Adrenal gland (tissue), 12 donors: ENCODE results near the gene STX18. TPM values are rescaled to one million over a fixed set of nuclear protein-coding genes. Genes with fewer than 3 reads are reported as not detected.

Source experiments
- DNase-seq, 7 donors: peaks; one replicate each; pipeline ENCODE4 v3.0.0-alpha.2; 2019 to 2020
- H3K27ac ChIP-seq, 5 donors: fragments of 200-600 bp; sonication (generic) in 4 of 5; 1 replicate in 3 of 5; 2 replicates in 2 of 5; pipeline versions ENCODE4 v1.5.1 to v1.8.0; 2016 to 2020; ENCODE audit warnings: mild to moderate bottlenecking in 1 of 5
- H3K27me3 ChIP-seq: fragments of 200-600 bp; 2 replicates; pipeline ENCODE4 v1.8.0; 2021
- H3K36me3 ChIP-seq, 2 donors: fragments of 200-600 bp; replicated peaks in 1 of 2; 1 replicate in 1 of 2; 2 replicates in 1 of 2; pipeline versions ENCODE4 v1.5.1 to v1.8.0; 2018 to 2022
- H3K4me1 ChIP-seq, 2 donors: fragments of 200-600 bp; replicated peaks in 1 of 2; 1 replicate in 1 of 2; 2 replicates in 1 of 2; pipeline versions ENCODE4 v1.5.1 to v1.8.0; 2018 to 2021
- H3K4me3 ChIP-seq, 4 donors: fragments of 200-600 bp; sonication (generic) in 3 of 4; one replicate each; pipeline ENCODE4 v1.5.1; 2016 to 2018
- H3K9me3 ChIP-seq, 3 donors: fragments of 200-600 bp; sonication (generic) in 1 of 3; replicated peaks in 1 of 3; 1 replicate in 2 of 3; 2 replicates in 1 of 3; pipeline versions ENCODE4 v1.5.1 to v1.8.0; 2016 to 2021
- CTCF ChIP-seq, 6 experiments: fragments of 450-650 bp in 4 of 6; fragments of 200-600 bp in 2 of 6; sonication (generic) in 1 of 6; IDR thresholded peaks; 1 replicate in 5 of 6; 2 replicates in 1 of 6; pipeline versions ENCODE4 v1.5.1 to v1.8.0; 2016 to 2021; ENCODE audit warnings: antibody characterized with exemption in 6 of 6, mild to moderate bottlenecking in 2 of 6, moderate library complexity in 1 of 6
- POLR2A ChIP-seq, 2 donors: fragments of 450-650 bp; IDR thresholded peaks; one replicate each; pipeline ENCODE4 v1.6.1; 2017; ENCODE audit warnings: antibody characterized with exemption in 2 of 2, mild to moderate bottlenecking in 2 of 2, moderate library complexity in 1 of 2
- WGBS, 4 donors: extraction: QIAGEN DNeasy Blood & Tissue Kit in 2 of 4; methylation state at CpG; one replicate each; pipeline versions ENCODE4 v1.1.5 to v1.1.7; 2013 to 2017; 5-methylcytosine and 5-hydroxymethylcytosine counted together
- intact Hi-C, 2 donors: fragments of 100-400 bp; cut with DNase I; formaldehyde crosslinking; loops; one replicate each; pipeline versions ENCODE4 v1.14.1 to v1.15.0; 2022 to 2023
- polyA plus RNA-seq, 3 donors: library from polyadenylated mRNA; stranded (reverse); fragments of 200-250 nt in 2 of 3; fragments of 350-450 nt in 1 of 3; fragmentation: Illumina TruSeq in 1 of 3; extraction: RNeasy Lipid Tissue Mini Kit (QIAGEN cat#74804) in 1 of 3; gene quantifications; one replicate each; pipeline ENCODE4 v1.2.3, GENCODE V29; 2013 to 2014
- total RNA-seq, 9 donors: library from RNA; depleted of rRNA in 4 of 9; stranded (reverse); fragments of >200 nt in 4 of 9; fragments of 120-200 nt in 1 of 9; fragmentation: NEBNext Ultra II Directional in 1 of 9; extraction: Animal tissue kit (Norgen Biotek cat#: 25700) in 1 of 9; gene quantifications; one replicate each; pipeline versions ENCODE4 v1.1.0 to v1.2.4, GENCODE V29; 2013 to 2023
- donor health status: healthy with polysubstance abuse.
- donor health status: Bipolar disorder and iron deficiency.
- donor health status: DM: yes; HTN: yes; CAD: no.
- donor health status: DM: no; HTN: no; CAD: no.
- donor health status: DM: no; HTN: no; CAD: no.
- donor health status: DM: yes; HTN: yes; CAD: no.

Gene STX18
- total and polyA plus RNA-seq, 12 donors = 28.6 to 88.5 (median 38.1) TPM

GRCh38 chr4:4415107-4415805 lies 126.6 kb downstream of the STX18 start:
- intact Hi-C loops = no loop called here
- TF ChIP-seq POLR2A (IDR thresholded peaks at IDR 0.05) (no peak), CTCF (IDR thresholded peaks at IDR 0.05) (no peak)
- peaks cover 0 to 23% of the 10 kb centered on the region in 2 donors for H3K36me3 ChIP-seq
- H3K9me3 ChIP-seq = no peaks in the 10 kb centered on the region
- H3K4me3 ChIP-seq = no peak overlapping the region
- WGBS, 4 donors = 95 to 97% (median 96%) methylated on average over 16 to 19 of the region's 19 CpGs
- no peak overlapping the region for H3K27ac ChIP-seq
- H3K27me3 ChIP-seq = no peaks in the 10 kb centered on the region
- DNase-seq = no peak
- no peaks in the 10 kb centered on the region for H3K4me1 ChIP-seq

- Histone ChIP-seq H3K27me3 (no peaks in the 10 kb centered on the region), H3K27ac (no peak overlapping the region), H3K4me3 (no peak overlapping the region), H3K9me3 (no peaks in the 10 kb centered on the region), H3K4me1 (no peaks in the 10 kb centered on the region), H3K36me3 (peaks cover 0 to 8% of the 10 kb centered on the region in 2 donors)
- TF ChIP-seq CTCF (IDR thresholded peaks at IDR 0.05) (no peak), POLR2A (IDR thresholded peaks at IDR 0.05) (no peak)
- 79 to 100% (median 88%) methylated on average over 3 to 7 of the region's 7 CpGs for WGBS, 4 donors
- intact Hi-C loops = no loop called here
- no peak for DNase-seq
These were observed 128.0 kb downstream of the STX18 start for GRCh38 chr4:4413806-4414205.

GRCh38 chr4:4413373-4413725 lies 128.5 kb downstream of the STX18 start:
- Histone ChIP-seq H3K27me3 (no peaks in the 10 kb centered on the region), H3K4me1 (no peaks in the 10 kb centered on the region), H3K27ac (no peak overlapping the region), H3K36me3 (peaks cover 0 to 4% of the 10 kb centered on the region in 2 donors), H3K9me3 (no peaks in the 10 kb centered on the region), H3K4me3 (no peak overlapping the region)
- 85 to 94% (median 90%) methylated on average over 10 of the region's 10 CpGs for WGBS, 4 donors
- no peak for TF ChIP-seq CTCF (IDR thresholded peaks at IDR 0.05)
- TF ChIP-seq POLR2A (IDR thresholded peaks at IDR 0.05) = no peak
- intact Hi-C loops = no loop called here
- no peak for DNase-seq

GRCh38 chr4:4412641-4413372 lies 129.0 kb downstream of the STX18 start:
- Histone ChIP-seq H3K27ac (no peak overlapping the region), H3K4me3 (no peak overlapping the region), H3K9me3 (no peaks in the 10 kb centered on the region), H3K4me1 (no peaks in the 10 kb centered on the region), H3K27me3 (no peaks in the 10 kb centered on the region), H3K36me3 (peaks cover 0 to under 1% of the 10 kb centered on the region in 2 donors)
- whole genome bisulfite sequencing, 4 donors = 79 to 87% (median 82%) methylated on average over 19 of the region's 19 CpGs
- intact Hi-C loops = no loop called here
- no peak for DNase-seq
- TF ChIP-seq CTCF (IDR thresholded peaks at IDR 0.05) = no peak
- no peak for TF ChIP-seq POLR2A (IDR thresholded peaks at IDR 0.05)
